Measurements from ENCODE around the gene ANKRD63. TPM values are rescaled to one million over a fixed set of nuclear protein-coding genes. Genes with fewer than 3 reads are reported as not detected.

The ANKRD63 gene
- total RNA-seq, 2 donors from 2014 or later = not detected

- Mint-ChIP-seq H3K4me1 (peaks cover 2% of the 10 kb centered on the region), H3K27me3 (ENCODE audit: insufficient read depth) (peaks cover 90% of the 10 kb centered on the region), H3K36me3 (ENCODE audit: low read depth) (no peaks in the 10 kb centered on the region), H3K27ac (no peak overlapping the region), H3K4me3 (no peak overlapping the region), H3K9me3 (no peaks in the 10 kb centered on the region)
- no peaks in the 10 kb centered on the region for H3K9me3 ChIP-seq (ENCODE audit: control insufficient read depth, low read length)
- no peaks in the 10 kb centered on the region for H3K36me3 ChIP-seq (ENCODE audit: control insufficient read depth, insufficient read depth, low read length)
- DNase-seq = no peak
- no peak for TF ChIP-seq CTCF (conservative IDR thresholded peaks at IDR 0.05)
- WGBS, 2 experiments (ENCODE audit: insufficient coverage in 1 of 2, insufficient read length in 1 of 2) = 93 to 100% methylated on average over 2 to 4 of the region's 4 CpGs
- peaks cover 100% of the 10 kb centered on the region for H3K27me3 ChIP-seq (ENCODE audit: control insufficient read depth, insufficient read depth, low read length, poor library complexity, severe bottlenecking)
- H3K4me3 ChIP-seq (ENCODE audit: low read length) = no peak overlapping the region
- no peaks in the 10 kb centered on the region for H3K4me1 ChIP-seq (ENCODE audit: control insufficient read depth, insufficient read depth, low read length)
- H3K9ac ChIP-seq (ENCODE audit: extremely low read depth, low read length, poor library complexity, severe bottlenecking) = no peak overlapping the region
- no peak overlapping the region for H3K27ac ChIP-seq (ENCODE audit: low read depth, low read length)
Observed at GRCh38 chr15:40287968-40288367, 5.1 kb upstream of the ANKRD63 start.

GRCh38 chr15:40287505-40287904 lies 4.6 kb upstream of the ANKRD63 start:
- no peaks in the 10 kb centered on the region for H3K9me3 ChIP-seq (ENCODE audit: control insufficient read depth, low read length)
- DNase-seq = no peak
- peaks cover 100% of the 10 kb centered on the region for H3K27me3 ChIP-seq (ENCODE audit: control insufficient read depth, insufficient read depth, low read length, poor library complexity, severe bottlenecking)
- no peaks in the 10 kb centered on the region for H3K36me3 ChIP-seq (ENCODE audit: control insufficient read depth, insufficient read depth, low read length)
- Mint-ChIP-seq H3K36me3 (ENCODE audit: low read depth) (no peaks in the 10 kb centered on the region), H3K27me3 (ENCODE audit: insufficient read depth) (peaks cover 90% of the 10 kb centered on the region), H3K4me1 (peaks cover 2% of the 10 kb centered on the region), H3K27ac (no peak overlapping the region), H3K9me3 (no peaks in the 10 kb centered on the region), H3K4me3 (no peak overlapping the region)
- H3K9ac ChIP-seq (ENCODE audit: extremely low read depth, low read length, poor library complexity, severe bottlenecking) = no peak overlapping the region
- TF ChIP-seq CTCF (conservative IDR thresholded peaks at IDR 0.05) = no peak
- H3K4me3 ChIP-seq (ENCODE audit: low read length) = no peak overlapping the region
- 83 to 95% methylated on average over 2 to 3 of the region's 3 CpGs for WGBS, 2 experiments (ENCODE audit: insufficient coverage in 1 of 2, insufficient read length in 1 of 2)
- no peaks in the 10 kb centered on the region for H3K4me1 ChIP-seq (ENCODE audit: control insufficient read depth, insufficient read depth, low read length)
- no peak overlapping the region for H3K27ac ChIP-seq (ENCODE audit: low read depth, low read length)

GRCh38 chr15:40286794-40287193 lies 3.9 kb upstream of the ANKRD63 start:
- H3K4me3 Mint-ChIP-seq = no peak overlapping the region
- no peak for TF ChIP-seq CTCF (conservative IDR thresholded peaks at IDR 0.05)
- H3K27me3 Mint-ChIP-seq (ENCODE audit: insufficient read depth) = peaks cover 88% of the 10 kb centered on the region
- H3K9me3 Mint-ChIP-seq = no peaks in the 10 kb centered on the region
- H3K36me3 ChIP-seq (ENCODE audit: control insufficient read depth, insufficient read depth, low read length) = no peaks in the 10 kb centered on the region
- H3K9ac ChIP-seq (ENCODE audit: extremely low read depth, low read length, poor library complexity, severe bottlenecking) = no peak overlapping the region
- peaks cover 2% of the 10 kb centered on the region for H3K4me1 Mint-ChIP-seq
- WGBS, 2 experiments (ENCODE audit: insufficient coverage in 1 of 2, insufficient read length in 1 of 2) = 71 to 83% methylated on average over 1 to 7 of the region's 7 CpGs
- H3K27ac Mint-ChIP-seq = no peak overlapping the region
- H3K27me3 ChIP-seq (ENCODE audit: control insufficient read depth, insufficient read depth, low read length, poor library complexity, severe bottlenecking) = peaks cover 100% of the 10 kb centered on the region
- no peaks in the 10 kb centered on the region for H3K9me3 ChIP-seq (ENCODE audit: control insufficient read depth, low read length)
- H3K4me3 ChIP-seq (ENCODE audit: low read length) = no peak overlapping the region
- H3K27ac ChIP-seq (ENCODE audit: low read depth, low read length) = no peak overlapping the region
- DNase-seq = no peak
- H3K36me3 Mint-ChIP-seq (ENCODE audit: low read depth) = no peaks in the 10 kb centered on the region
- no peaks in the 10 kb centered on the region for H3K4me1 ChIP-seq (ENCODE audit: control insufficient read depth, insufficient read depth, low read length)
